K562 (cell line): ENCODE measurements around the gene VPS11. TPM values are rescaled to one million over a fixed set of nuclear protein-coding genes. Genes with fewer than 3 reads are reported as not detected.

Source experiments
- CBFA2T3 ChIP-seq: fragments of 450-650 bp; IDR thresholded peaks from 2 replicates; pipeline ENCODE4 v1.6.1; 2017
- DIDO1 ChIP-seq: fragments of 450-650 bp; IDR thresholded peaks from 2 replicates; pipeline ENCODE4 v1.6.1; 2016; ENCODE audit warnings: low read depth, missing biosample characterization, missing genetic modification characterization
- MXI1 ChIP-seq: IDR thresholded peaks from 2 replicates; pipeline ENCODE4 v1.6.1; 2011; ENCODE audit warnings: low read depth, mild to moderate bottlenecking, improper control_type of control experiment, low read length
- NFATC3 ChIP-seq: fragments of 450-650 bp; IDR thresholded peaks from 2 replicates; pipeline ENCODE4 v1.6.1; 2017; ENCODE audit warnings: mild to moderate bottlenecking
- NR2C1 ChIP-seq, 2 experiments: fragments of 450-650 bp; IDR thresholded peaks; 2 replicates each; pipeline ENCODE4 v1.6.1; 2017; ENCODE audit warnings: mild to moderate bottlenecking in 2 of 2, antibody characterized with exemption in 1 of 2, inconsistent platforms in 1 of 2, missing compliant biosample characterization in 1 of 2, missing genetic modification characterization in 1 of 2
- NRF1 ChIP-seq, 2 experiments: fragments of 450-650 bp; IDR thresholded peaks in 1 of 2; conservative IDR thresholded peaks in 1 of 2; 2 replicates each; pipeline ENCODE4 v1.6.1; 2014; ENCODE audit warnings: mild to moderate bottlenecking in 2 of 2
- PCBP1 ChIP-seq: fragments of 200-400 bp; formaldehyde crosslinking; IDR thresholded peaks from 2 replicates; pipeline ENCODE4 v1.6.1; 2018; ENCODE audit warnings: mild to moderate bottlenecking, low read depth, low read length; ENCODE audit not compliant: poor library complexity, severe bottlenecking
- U2AF2 ChIP-seq: fragments of 200-400 bp; formaldehyde crosslinking; optimal IDR thresholded peaks from 2 replicates; pipeline ENCODE3; 2017; ENCODE audit warnings: low read depth, mild to moderate bottlenecking, low read length
- ZBTB1 ChIP-seq: sonication (generic); formaldehyde crosslinking; IDR thresholded peaks from 2 replicates; pipeline ENCODE4 v1.8.1; 2023; ENCODE audit warnings: missing genetic modification reagents, low read depth, mild to moderate bottlenecking, borderline replicate concordance
- ZNF778 ChIP-seq: fragments of 450-650 bp; formaldehyde crosslinking; IDR thresholded peaks from 2 replicates; pipeline ENCODE4 v1.4.0; 2020; ENCODE audit warnings: mild to moderate bottlenecking, moderate library complexity
- polyA plus RNA-seq, 8 experiments: library from polyadenylated mRNA; depleted of rRNA in 4 of 8; stranded (reverse) in 5 of 8; unstranded in 3 of 8; fragments of >200 nt; fragmentation: Nextera tagmentation in 2 of 8; fragmentation: Illumina TruSeq in 1 of 8; extraction: Ambion mirVana in 2 of 8; extraction: Trizol in 1 of 8; gene quantifications; 2 replicates each; pipeline versions ENCODE4 v1.2.1 to v1.2.3, GENCODE V29; 2011 to 2014; ENCODE audit warnings: inconsistent platforms in 1 of 8, missing spikeins in 1 of 8
- total RNA-seq, 7 experiments: library from RNA; depleted of rRNA in 6 of 7; stranded (reverse); fragments of >200 nt in 6 of 7; fragmentation: Illumina TruSeq in 2 of 7; extraction: Trizol in 2 of 7; gene quantifications; 2 replicates each; pipeline versions ENCODE4 v1.2.1 to v1.2.3, GENCODE V29; 2011 to 2021; ENCODE audit warnings: low replicate concordance in 1 of 7
- TF ChIP-seq, protein P1 (sequence below), 2 experiments: fragments of 450-650 bp in 1 of 2; sonication (generic) in 1 of 2; formaldehyde crosslinking in 1 of 2; IDR thresholded peaks in 1 of 2; conservative IDR thresholded peaks in 1 of 2; 2 replicates each; pipeline versions ENCODE4 v1.6.1 to v1.8.1; 2016 to 2023; ENCODE audit warnings: mild to moderate bottlenecking in 2 of 2, moderate library complexity in 2 of 2, inconsistent platforms in 1 of 2, missing genetic modification reagents in 1 of 2
- TF ChIP-seq, protein P2 (sequence below): sonication (generic); formaldehyde crosslinking; IDR thresholded peaks from 2 replicates; pipeline ENCODE4 v1.8.0; 2022; ENCODE audit warnings: mild to moderate bottlenecking, missing genetic modification reagents
- TF ChIP-seq, protein P3 (sequence below): fragments of 450-650 bp; IDR thresholded peaks from 2 replicates; pipeline ENCODE4 v1.6.1; 2016
- TF ChIP-seq, protein P4 (sequence below): sonication (generic); formaldehyde crosslinking; IDR thresholded peaks from 2 replicates; pipeline ENCODE4 v1.8.0; 2023; ENCODE audit warnings: mild to moderate bottlenecking, missing genetic modification reagents

VPS11 gene
- total and polyA plus RNA-seq, 9 of the 15 experiments (the other 6 are each of a cell fraction or from before 2014, with no cell fraction given) = 14.1 to 35.5 (median 27.5) TPM

DNA sequence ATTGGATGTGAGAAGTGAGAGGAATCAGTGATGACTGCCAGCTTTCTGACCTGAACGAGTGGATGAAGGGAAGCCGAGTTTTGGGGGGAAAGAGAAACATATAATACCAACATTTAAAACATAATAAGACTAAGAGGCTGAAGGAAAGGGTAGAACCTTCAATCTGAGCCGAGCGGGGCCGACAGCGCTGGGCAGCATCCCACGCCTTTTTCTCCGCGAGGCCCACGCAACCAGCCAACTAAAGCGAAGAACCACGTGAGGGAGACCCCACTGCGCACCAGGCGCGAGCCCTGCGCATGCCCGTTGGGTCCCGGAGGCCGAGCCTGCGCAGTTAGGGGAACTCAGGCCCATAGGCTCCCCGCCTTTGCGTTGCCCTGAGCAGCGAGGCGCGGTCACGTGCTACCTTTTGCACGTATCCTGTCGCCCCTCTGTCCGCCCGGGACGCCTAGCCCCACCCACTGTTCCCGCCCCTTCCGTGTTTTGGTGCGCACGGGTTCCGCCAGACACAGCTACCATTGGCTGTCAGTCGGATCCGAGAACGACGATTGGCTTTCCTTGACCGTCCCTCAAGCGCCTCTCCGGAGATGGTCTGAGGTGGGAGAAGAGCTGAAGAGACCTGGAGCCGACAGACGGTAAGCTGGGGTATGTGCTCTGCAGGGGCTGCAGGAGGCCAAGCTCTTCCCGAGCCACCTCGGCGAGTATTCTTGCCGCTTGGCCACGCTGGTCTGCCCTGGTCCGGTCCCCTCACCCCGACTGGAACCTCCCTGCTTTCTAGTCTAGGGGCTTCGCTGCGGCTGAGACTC lies 53.6 kb downstream of the VPS11 start, which contains the start of gene HINFP (continued):
- no peak for TF ChIP-seq ZBTB1 (CRISPR knock-in tag)
- TF ChIP-seq, protein P1, sequence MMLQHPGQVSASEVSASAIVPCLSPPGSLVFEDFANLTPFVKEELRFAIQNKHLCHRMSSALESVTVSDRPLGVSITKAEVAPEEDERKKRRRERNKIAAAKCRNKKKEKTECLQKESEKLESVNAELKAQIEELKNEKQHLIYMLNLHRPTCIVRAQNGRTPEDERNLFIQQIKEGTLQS (IDR thresholded peaks at IDR 0.05) = no peak
- TF ChIP-seq, protein P1 (CRISPR knock-in tag; conservative IDR thresholded peaks at IDR 0.05) = no peak
- TF ChIP-seq PCBP1 = no peak
- TF ChIP-seq, protein P2, sequence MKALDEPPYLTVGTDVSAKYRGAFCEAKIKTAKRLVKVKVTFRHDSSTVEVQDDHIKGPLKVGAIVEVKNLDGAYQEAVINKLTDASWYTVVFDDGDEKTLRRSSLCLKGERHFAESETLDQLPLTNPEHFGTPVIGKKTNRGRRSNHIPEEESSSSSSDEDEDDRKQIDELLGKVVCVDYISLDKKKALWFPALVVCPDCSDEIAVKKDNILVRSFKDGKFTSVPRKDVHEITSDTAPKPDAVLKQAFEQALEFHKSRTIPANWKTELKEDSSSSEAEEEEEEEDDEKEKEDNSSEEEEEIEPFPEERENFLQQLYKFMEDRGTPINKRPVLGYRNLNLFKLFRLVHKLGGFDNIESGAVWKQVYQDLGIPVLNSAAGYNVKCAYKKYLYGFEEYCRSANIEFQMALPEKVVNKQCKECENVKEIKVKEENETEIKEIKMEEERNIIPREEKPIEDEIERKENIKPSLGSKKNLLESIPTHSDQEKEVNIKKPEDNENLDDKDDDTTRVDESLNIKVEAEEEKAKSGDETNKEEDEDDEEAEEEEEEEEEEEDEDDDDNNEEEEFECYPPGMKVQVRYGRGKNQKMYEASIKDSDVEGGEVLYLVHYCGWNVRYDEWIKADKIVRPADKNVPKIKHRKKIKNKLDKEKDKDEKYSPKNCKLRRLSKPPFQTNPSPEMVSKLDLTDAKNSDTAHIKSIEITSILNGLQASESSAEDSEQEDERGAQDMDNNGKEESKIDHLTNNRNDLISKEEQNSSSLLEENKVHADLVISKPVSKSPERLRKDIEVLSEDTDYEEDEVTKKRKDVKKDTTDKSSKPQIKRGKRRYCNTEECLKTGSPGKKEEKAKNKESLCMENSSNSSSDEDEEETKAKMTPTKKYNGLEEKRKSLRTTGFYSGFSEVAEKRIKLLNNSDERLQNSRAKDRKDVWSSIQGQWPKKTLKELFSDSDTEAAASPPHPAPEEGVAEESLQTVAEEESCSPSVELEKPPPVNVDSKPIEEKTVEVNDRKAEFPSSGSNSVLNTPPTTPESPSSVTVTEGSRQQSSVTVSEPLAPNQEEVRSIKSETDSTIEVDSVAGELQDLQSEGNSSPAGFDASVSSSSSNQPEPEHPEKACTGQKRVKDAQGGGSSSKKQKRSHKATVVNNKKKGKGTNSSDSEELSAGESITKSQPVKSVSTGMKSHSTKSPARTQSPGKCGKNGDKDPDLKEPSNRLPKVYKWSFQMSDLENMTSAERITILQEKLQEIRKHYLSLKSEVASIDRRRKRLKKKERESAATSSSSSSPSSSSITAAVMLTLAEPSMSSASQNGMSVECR (CRISPR knock-in tag) = peak; percentile 75; the same call in 1 of the 2 replicates
- TF ChIP-seq, protein P3, sequence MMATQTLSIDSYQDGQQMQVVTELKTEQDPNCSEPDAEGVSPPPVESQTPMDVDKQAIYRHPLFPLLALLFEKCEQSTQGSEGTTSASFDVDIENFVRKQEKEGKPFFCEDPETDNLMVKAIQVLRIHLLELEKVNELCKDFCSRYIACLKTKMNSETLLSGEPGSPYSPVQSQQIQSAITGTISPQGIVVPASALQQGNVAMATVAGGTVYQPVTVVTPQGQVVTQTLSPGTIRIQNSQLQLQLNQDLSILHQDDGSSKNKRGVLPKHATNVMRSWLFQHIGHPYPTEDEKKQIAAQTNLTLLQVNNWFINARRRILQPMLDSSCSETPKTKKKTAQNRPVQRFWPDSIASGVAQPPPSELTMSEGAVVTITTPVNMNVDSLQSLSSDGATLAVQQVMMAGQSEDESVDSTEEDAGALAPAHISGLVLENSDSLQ = peak; percentile 99
- TF ChIP-seq NR2C1 (IDR thresholded peaks at IDR 0.05) = no peak
- TF ChIP-seq NR2C1 (tag; IDR thresholded peaks at IDR 0.05) = no peak
- no peak for TF ChIP-seq U2AF2
- TF ChIP-seq DIDO1 (tag) = no peak
- TF ChIP-seq NRF1 (conservative IDR thresholded peaks at IDR 0.05 in 1 of 2, IDR thresholded peaks at IDR 0.05 in 1 of 2) = peak; percentile 99 to 100
- TF ChIP-seq NFATC3 = no peak
- peak; percentile 80; the same call in 1 of the 2 replicates for TF ChIP-seq MXI1
- no peak for TF ChIP-seq CBFA2T3
- TF ChIP-seq ZNF778 (CRISPR knock-in tag) = no peak
- TF ChIP-seq, protein P4, sequence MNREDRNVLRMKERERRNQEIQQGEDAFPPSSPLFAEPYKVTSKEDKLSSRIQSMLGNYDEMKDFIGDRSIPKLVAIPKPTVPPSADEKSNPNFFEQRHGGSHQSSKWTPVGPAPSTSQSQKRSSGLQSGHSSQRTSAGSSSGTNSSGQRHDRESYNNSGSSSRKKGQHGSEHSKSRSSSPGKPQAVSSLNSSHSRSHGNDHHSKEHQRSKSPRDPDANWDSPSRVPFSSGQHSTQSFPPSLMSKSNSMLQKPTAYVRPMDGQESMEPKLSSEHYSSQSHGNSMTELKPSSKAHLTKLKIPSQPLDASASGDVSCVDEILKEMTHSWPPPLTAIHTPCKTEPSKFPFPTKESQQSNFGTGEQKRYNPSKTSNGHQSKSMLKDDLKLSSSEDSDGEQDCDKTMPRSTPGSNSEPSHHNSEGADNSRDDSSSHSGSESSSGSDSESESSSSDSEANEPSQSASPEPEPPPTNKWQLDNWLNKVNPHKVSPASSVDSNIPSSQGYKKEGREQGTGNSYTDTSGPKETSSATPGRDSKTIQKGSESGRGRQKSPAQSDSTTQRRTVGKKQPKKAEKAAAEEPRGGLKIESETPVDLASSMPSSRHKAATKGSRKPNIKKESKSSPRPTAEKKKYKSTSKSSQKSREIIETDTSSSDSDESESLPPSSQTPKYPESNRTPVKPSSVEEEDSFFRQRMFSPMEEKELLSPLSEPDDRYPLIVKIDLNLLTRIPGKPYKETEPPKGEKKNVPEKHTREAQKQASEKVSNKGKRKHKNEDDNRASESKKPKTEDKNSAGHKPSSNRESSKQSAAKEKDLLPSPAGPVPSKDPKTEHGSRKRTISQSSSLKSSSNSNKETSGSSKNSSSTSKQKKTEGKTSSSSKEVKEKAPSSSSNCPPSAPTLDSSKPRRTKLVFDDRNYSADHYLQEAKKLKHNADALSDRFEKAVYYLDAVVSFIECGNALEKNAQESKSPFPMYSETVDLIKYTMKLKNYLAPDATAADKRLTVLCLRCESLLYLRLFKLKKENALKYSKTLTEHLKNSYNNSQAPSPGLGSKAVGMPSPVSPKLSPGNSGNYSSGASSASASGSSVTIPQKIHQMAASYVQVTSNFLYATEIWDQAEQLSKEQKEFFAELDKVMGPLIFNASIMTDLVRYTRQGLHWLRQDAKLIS (CRISPR knock-in tag) = 0 out of 2 replicates have a peak, but pooled peaks have one; percentile 77
